ENCODE data around the gene CACNA1E.

CACNA1E gene

DNA sequence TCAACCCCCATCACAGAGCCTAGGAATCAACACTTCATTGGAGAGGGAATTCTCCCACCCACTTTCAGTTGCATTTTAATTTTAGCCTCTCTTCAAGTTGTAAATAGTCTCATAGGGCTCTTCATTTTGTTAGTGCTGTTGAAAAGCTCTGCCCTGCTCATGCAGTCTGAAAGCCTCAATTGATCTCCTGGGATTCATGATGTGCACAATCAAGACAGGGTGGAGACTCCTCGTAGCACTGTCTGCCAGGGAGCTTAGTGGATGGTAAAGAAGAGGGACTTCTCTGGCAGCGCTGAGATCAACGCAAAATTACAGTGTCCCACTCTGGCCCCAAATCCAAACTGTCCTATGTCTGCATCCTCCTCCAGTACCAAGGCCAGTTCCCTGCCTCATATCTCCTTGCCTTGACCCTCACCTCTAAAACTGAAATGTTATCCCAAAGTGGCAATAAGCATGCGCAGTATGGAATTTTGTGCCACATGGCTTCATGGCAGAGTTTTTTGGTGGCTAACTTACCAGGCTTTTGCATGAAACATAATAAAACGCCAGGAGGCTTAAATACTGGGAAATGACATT, 282.2 kb downstream of the CACNA1E start:
- no peak for TF ChIP-seq TAF1 (IDR thresholded peaks at IDR 0.05; ENCODE audit: borderline replicate concordance, insufficient read depth, low read length)
- no peak for TF ChIP-seq POLR2AphosphoS5 (IDR thresholded peaks at IDR 0.05; ENCODE audit: low read depth, low read length)
- TF ChIP-seq, protein P1, sequence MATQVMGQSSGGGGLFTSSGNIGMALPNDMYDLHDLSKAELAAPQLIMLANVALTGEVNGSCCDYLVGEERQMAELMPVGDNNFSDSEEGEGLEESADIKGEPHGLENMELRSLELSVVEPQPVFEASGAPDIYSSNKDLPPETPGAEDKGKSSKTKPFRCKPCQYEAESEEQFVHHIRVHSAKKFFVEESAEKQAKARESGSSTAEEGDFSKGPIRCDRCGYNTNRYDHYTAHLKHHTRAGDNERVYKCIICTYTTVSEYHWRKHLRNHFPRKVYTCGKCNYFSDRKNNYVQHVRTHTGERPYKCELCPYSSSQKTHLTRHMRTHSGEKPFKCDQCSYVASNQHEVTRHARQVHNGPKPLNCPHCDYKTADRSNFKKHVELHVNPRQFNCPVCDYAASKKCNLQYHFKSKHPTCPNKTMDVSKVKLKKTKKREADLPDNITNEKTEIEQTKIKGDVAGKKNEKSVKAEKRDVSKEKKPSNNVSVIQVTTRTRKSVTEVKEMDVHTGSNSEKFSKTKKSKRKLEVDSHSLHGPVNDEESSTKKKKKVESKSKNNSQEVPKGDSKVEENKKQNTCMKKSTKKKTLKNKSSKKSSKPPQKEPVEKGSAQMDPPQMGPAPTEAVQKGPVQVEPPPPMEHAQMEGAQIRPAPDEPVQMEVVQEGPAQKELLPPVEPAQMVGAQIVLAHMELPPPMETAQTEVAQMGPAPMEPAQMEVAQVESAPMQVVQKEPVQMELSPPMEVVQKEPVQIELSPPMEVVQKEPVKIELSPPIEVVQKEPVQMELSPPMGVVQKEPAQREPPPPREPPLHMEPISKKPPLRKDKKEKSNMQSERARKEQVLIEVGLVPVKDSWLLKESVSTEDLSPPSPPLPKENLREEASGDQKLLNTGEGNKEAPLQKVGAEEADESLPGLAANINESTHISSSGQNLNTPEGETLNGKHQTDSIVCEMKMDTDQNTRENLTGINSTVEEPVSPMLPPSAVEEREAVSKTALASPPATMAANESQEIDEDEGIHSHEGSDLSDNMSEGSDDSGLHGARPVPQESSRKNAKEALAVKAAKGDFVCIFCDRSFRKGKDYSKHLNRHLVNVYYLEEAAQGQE (IDR thresholded peaks at IDR 0.05; ENCODE audit: insufficient read depth in 1 of 2, low read depth in 2 of 2, low read length in 2 of 2) = peak in 1 of 2 experiments; percentile 86; a peak in 2 of 4 replicates
- no peak for TF ChIP-seq SIN3A (IDR thresholded peaks at IDR 0.05; ENCODE audit: borderline replicate concordance, insufficient read depth, low read length)

DNA sequence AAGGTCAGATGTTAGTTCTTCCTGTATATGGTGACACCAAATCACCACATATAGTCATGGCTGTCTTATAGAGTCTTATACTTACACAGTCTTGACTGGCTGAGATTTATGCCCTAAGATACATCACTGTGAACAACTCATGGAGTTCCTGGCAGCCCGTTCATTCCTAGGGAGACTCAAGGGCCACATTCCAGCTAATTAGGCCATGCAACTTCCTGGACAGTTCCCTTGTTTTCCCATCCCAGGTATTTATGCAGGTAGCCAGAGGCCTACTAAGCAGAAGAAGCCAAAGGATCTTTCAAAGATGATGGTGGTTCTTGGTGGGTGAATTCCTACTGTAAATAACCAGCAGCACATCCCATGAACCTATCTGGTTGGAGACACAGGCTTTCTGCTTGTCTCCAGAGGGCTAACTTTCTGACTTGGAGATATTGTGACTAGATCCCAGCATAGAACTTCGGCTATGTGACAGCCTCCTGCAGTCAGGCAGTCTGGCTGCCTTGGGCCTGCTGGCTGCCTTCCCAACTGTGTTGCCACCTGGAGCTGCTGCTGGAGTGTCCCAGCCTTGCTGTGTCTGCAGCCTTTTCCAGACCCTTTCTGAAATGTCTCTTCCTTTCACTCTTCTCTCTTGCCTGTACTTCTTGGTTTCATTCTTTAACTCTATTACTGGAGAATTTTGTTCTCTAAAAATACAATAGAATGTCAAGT, 283.8 kb downstream of the CACNA1E start:
- TF ChIP-seq POLR2AphosphoS5 (IDR thresholded peaks at IDR 0.05; ENCODE audit: low read depth, low read length) (no peak), SIN3A (IDR thresholded peaks at IDR 0.05; ENCODE audit: borderline replicate concordance, insufficient read depth, low read length) (no peak), FOXP2 (optimal IDR thresholded peaks at IDR 0.05; ENCODE audit: borderline replicate concordance, extremely low read depth, extremely low read length, insufficient read depth) (no peak), TAF1 (IDR thresholded peaks at IDR 0.05; ENCODE audit: borderline replicate concordance, insufficient read depth, low read length) (no peak)
- TF ChIP-seq, protein P1 (IDR thresholded peaks at IDR 0.05; ENCODE audit: insufficient read depth in 1 of 2, low read depth in 2 of 2, low read length in 2 of 2) = no peak

DNA sequence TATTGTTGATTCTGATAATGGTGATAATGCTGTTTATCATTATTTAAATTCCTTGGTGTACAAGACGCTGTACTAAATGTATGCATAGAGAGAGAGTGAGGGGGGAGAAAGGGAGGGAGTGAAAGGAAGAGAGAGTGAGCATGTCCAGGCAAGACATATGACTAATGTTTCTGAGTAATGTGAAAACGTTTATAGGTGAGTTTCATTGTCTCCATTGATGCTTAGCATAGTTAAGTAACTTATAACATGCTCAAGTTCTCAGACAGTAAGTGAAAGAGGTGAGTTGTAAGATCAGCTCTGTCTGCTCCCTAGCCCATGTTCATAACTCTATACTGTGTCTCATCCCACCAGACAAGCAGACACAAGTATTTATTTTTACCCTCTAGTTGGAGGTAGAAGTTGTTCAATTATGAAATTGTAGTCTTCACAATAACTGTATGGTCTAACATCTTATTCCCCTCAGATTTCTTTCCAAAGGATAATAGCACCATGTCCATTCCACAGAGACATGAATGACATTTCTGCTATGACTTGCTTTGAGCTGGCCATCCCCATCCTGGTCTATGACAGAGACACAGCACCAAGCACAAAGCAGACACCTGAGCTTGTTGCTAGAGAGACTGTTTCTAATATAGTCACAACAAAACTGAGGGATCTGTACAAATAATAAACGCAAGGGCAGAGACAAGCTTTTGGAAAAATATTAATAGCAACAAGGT, 285.1 kb downstream of the CACNA1E start:
- TF ChIP-seq TAF1 (IDR thresholded peaks at IDR 0.05; ENCODE audit: borderline replicate concordance, insufficient read depth, low read length) = no peak
- TF ChIP-seq SIN3A (IDR thresholded peaks at IDR 0.05; ENCODE audit: borderline replicate concordance, insufficient read depth, low read length) = no peak
- TF ChIP-seq POLR2AphosphoS5 (IDR thresholded peaks at IDR 0.05; ENCODE audit: low read depth, low read length) = no peak
- no peak for TF ChIP-seq FOXP2 (optimal IDR thresholded peaks at IDR 0.05; ENCODE audit: borderline replicate concordance, extremely low read depth, extremely low read length, insufficient read depth)
- TF ChIP-seq, protein P1 (IDR thresholded peaks at IDR 0.05; ENCODE audit: insufficient read depth in 1 of 2, low read depth in 2 of 2, low read length in 2 of 2) = no peak

DNA sequence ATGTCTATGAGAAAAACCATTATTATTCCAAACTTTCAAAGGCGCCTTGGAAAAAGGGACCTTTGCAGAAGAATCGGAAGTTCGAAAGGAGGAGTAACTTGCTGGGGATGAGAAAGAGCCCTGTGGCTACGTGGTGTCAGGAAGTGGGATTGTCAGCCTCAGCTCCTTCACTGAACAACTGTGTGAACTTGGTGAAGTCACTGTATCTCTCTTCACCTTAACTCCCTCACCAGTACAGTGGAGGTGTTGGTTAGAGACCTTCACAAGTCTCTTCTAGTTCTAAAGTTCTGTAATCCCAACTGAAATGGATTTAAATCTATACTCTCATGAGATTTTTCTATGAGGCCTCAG, 285.6 kb downstream of the CACNA1E start:
- TF ChIP-seq SIN3A (IDR thresholded peaks at IDR 0.05; ENCODE audit: borderline replicate concordance, insufficient read depth, low read length) (no peak), FOXP2 (optimal IDR thresholded peaks at IDR 0.05; ENCODE audit: borderline replicate concordance, extremely low read depth, extremely low read length, insufficient read depth) (no peak), TAF1 (IDR thresholded peaks at IDR 0.05; ENCODE audit: borderline replicate concordance, insufficient read depth, low read length) (no peak)

DNA sequence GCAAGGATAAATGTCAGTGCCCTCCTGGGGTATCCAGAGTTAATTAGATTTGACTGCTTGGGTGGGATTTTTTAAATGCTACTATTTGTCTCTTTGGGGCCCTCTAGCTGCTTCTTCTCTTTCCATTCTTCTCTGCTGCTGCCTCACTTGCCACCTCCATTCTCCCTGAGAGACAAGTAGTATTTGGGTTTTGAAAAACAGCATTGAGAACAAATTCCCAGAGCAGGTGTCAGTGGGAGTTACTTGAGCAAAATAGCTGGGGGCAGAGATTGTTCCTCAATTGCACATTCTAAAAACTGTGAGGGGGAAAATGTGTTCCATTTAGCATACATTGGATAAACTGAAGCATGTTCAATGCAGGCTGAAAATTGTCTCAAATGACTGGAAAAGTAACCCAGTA, 286.5 kb downstream of the CACNA1E start:
- TF ChIP-seq TAF1 (IDR thresholded peaks at IDR 0.05; ENCODE audit: borderline replicate concordance, insufficient read depth, low read length) (no peak), POLR2AphosphoS5 (IDR thresholded peaks at IDR 0.05; ENCODE audit: low read depth, low read length) (no peak), SIN3A (IDR thresholded peaks at IDR 0.05; ENCODE audit: borderline replicate concordance, insufficient read depth, low read length) (no peak), FOXP2 (optimal IDR thresholded peaks at IDR 0.05; ENCODE audit: borderline replicate concordance, extremely low read depth, extremely low read length, insufficient read depth) (no peak)
- TF ChIP-seq, protein P1 (IDR thresholded peaks at IDR 0.05; ENCODE audit: insufficient read depth in 1 of 2, low read depth in 2 of 2, low read length in 2 of 2) = no peak

Measured in PFSK-1 (cell line).